ENCODE results near the gene PCDHGB7. TPM values are rescaled to one million over a fixed set of nuclear protein-coding genes. Genes with fewer than 3 reads are reported as not detected.
"Not testable (repeated sequence)": the region's sequence is repeated elsewhere in the genome, so short reads cannot be mapped to it uniquely, and the experiment has no call there.

PCDHGB7 gene
- 2.2 TPM for total RNA-seq

- DNase-seq (ENCODE audit: low read depth in 2 of 3, low spot score in 2 of 3): peak in 2 of 3 donors; percentile 70 to 80
Measured at GRCh38 chr5:141417494-141418172, at the start of gene PCDHGB7. Gene PCDHGB7 (plus strand): TSS chr5:141417677. CDS start chr5:141417860, 183 bp downstream.

- peak in 2 of 3 donors; percentile 55 to 69 for DNase-seq (ENCODE audit: low read depth in 2 of 3, low spot score in 2 of 3)
Measured at GRCh38 chr5:141369994-141370848, 47.3 kb upstream of the PCDHGB7 start, which contains the start of gene PCDHGB3. Gene PCDHGB3 (plus strand): TSS chr5:141370242. CDS start chr5:141370395, 153 bp downstream.

GRCh38 chr5:141371572-141372475 is 45.7 kb upstream of the PCDHGB7 start:
- no peak for DNase-seq (ENCODE audit: low read depth in 2 of 3, low spot score in 2 of 3)

GRCh38 chr5:141373673-141374317 is 43.7 kb upstream of the PCDHGB7 start, which contains the start of gene PCDHGA6:
Gene PCDHGA6 (plus strand): TSS chr5:141373891. CDS start chr5:141374084, 193 bp downstream.
- DNase-seq (ENCODE audit: low read depth in 2 of 3, low spot score in 2 of 3): no peak

- no peak for DNase-seq (ENCODE audit: low read depth in 2 of 3, low spot score in 2 of 3)
Measured at GRCh38 chr5:141374627-141375026, 42.9 kb upstream of the PCDHGB7 start.

- DNase-seq (ENCODE audit: low read depth in 2 of 3, low spot score in 2 of 3): not testable (repeated sequence)
Measured at GRCh38 chr5:141375444-141376155, 41.9 kb upstream of the PCDHGB7 start.

- DNase-seq (ENCODE audit: low read depth in 2 of 3, low spot score in 2 of 3): peak in 1 of 3 donors; percentile 11
Measured at GRCh38 chr5:141382469-141383294, 34.8 kb upstream of the PCDHGB7 start, which contains the start of gene PCDHGA7. Gene PCDHGA7 (plus strand): TSS chr5:141382742. CDS start chr5:141382900, 158 bp downstream.

DNA sequence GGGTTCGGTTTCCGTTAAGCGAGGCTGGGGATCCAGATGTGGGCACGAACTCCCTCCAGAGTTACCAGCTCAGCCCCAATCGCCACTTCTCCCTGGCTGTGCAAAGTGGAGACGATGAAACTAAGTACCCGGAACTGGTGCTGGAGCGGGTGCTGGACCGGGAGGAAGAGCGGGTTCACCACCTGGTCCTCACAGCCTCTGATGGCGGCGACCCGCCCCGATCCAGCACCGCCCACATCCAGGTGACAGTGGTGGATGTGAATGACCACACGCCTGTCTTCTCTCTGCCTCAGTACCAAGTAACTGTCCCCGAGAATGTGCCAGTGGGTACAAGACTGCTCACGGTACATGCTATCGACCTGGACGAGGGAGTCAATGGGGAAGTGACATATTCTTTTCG is 34.1 kb upstream of the PCDHGB7 start:
- DNase-seq (ENCODE audit: low read depth in 2 of 3, low spot score in 2 of 3): no peak

GRCh38 chr5:141384471-141385267 is 32.8 kb upstream of the PCDHGB7 start:
- no peak for DNase-seq (ENCODE audit: low read depth in 2 of 3, low spot score in 2 of 3)

DNA sequence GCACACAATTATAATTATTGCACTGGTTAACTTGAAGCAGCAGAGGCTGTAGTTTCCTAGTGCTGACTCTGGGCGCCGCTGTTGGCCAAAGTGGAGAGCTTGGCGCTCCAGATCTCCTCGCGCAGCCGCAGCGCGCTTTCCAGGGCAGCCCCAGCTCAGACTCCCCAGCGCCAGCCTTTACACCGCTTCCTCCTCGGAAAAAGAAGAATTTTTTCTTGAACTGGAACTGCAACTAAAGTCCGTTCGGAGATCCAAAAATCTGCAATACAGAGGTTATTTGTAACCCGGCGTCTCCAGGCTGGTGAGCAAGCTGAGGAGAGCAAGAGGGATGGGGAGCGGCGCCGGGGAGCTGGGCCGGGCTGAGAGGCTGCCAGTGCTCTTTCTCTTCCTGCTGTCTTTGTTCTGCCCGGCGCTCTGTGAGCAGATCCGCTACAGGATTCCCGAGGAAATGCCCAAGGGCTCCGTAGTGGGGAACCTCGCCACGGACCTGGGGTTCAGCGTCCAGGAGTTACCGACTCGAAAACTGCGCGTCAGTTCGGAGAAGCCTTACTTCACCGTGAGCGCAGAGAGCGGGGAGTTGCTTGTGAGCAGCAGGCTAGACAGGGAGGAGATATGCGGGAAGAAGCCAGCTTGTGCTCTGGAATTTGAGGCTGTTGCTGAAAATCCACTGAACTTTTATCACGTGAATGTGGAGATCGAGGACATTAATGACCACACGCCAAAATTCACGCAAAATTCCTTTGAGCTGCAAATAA is 29.7 kb upstream of the PCDHGB7 start, which contains the start of gene PCDHGB4:
PCDHGB4 (plus strand) TSS at position 142 of the 755 bp plus-strand sequence; CDS start at position 329, 187 bp downstream.
- DNase-seq (ENCODE audit: low read depth in 2 of 3, low spot score in 2 of 3): peak in 1 of 3 donors; percentile 59

DNA sequence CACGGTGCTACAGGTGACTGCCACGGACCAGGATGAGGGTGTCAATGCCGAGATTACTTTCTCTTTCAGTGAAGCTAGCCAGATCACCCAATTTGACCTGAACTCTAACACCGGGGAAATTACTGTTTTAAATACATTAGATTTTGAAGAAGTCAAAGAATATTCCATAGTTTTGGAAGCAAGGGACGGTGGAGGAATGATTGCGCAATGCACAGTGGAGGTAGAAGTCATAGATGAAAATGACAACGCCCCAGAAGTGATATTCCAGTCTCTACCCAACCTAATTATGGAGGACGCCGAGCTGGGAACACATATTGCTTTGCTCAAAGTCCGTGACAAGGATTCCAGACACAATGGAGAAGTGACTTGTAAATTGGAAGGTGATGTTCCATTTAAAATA is 28.8 kb upstream of the PCDHGB7 start:
- DNase-seq (ENCODE audit: low read depth in 2 of 3, low spot score in 2 of 3): no peak

- DNase-seq (ENCODE audit: low read depth in 2 of 3, low spot score in 2 of 3): no peak
Measured at GRCh38 chr5:141389153-141390042, 28.1 kb upstream of the PCDHGB7 start.

- no peak for DNase-seq (ENCODE audit: low read depth in 2 of 3, low spot score in 2 of 3)
Measured at GRCh38 chr5:141392429-141393198, 24.9 kb upstream of the PCDHGB7 start, which contains the start of gene PCDHGA8. Gene PCDHGA8 (plus strand): TSS chr5:141392633. CDS start chr5:141392814, 181 bp downstream.

DNA sequence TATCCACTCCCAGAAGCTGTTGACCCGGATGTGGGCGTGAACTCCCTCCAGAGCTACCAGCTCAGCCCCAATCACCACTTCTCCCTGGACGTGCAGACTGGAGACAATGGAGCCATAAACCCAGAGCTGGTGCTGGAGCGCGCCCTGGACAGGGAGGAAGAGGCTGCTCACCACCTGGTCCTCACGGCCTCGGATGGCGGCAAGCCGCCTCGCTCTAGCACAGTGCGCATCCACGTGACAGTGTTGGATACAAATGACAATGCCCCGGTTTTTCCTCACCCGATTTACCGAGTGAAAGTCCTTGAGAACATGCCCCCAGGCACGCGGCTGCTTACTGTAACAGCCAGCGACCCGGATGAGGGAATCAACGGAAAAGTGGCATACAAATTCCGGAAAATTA is 24.2 kb upstream of the PCDHGB7 start:
- DNase-seq (ENCODE audit: low read depth in 2 of 3, low spot score in 2 of 3): no peak

All from hematopoietic multipotent progenitor cell (in vitro differentiated cells).